Skeletal muscle tissue (tissue), 4 donors: Measurements from ENCODE around the gene FGF7. TPM values are rescaled to one million over a fixed set of nuclear protein-coding genes. Genes with fewer than 3 reads are reported as not detected.

Experiments
- H3K27ac ChIP-seq: one replicate; pipeline ENCODE4 v1.7.0; 2013; ENCODE audit warnings: mild to moderate bottlenecking, low read depth, low read length, inconsistent platforms
- H3K27me3 ChIP-seq, 3 donors: one replicate each; pipeline ENCODE4 v1.7.0; 2013; ENCODE audit warnings: low read length in 3 of 3; ENCODE audit not compliant: control insufficient read depth in 3 of 3, insufficient read depth in 3 of 3
- H3K36me3 ChIP-seq, 3 donors: one replicate each; pipeline ENCODE4 v1.7.0; 2013; ENCODE audit warnings: low read length in 3 of 3; ENCODE audit not compliant: control insufficient read depth in 3 of 3, insufficient read depth in 3 of 3
- H3K4me1 ChIP-seq, 3 donors: one replicate each; pipeline ENCODE4 v1.7.0; 2013; ENCODE audit warnings: low read length in 3 of 3, mild to moderate bottlenecking in 3 of 3; ENCODE audit not compliant: control insufficient read depth in 3 of 3, insufficient read depth in 3 of 3
- H3K4me3 ChIP-seq, 3 donors: one replicate each; pipeline ENCODE4 v1.7.0; 2013; ENCODE audit warnings: low read length in 3 of 3
- H3K9ac ChIP-seq, 3 donors: one replicate each; pipeline ENCODE4 v1.7.0; 2013; ENCODE audit warnings: low read length in 3 of 3, mild to moderate bottlenecking in 3 of 3, moderate library complexity in 2 of 3, low read depth in 1 of 3
- H3K9me3 ChIP-seq, 3 donors: one replicate each; pipeline ENCODE4 v1.7.0; 2013; ENCODE audit warnings: low read length in 3 of 3; ENCODE audit not compliant: control insufficient read depth in 3 of 3
- total RNA-seq: library from RNA; depleted of rRNA; stranded (reverse); fragments of >200 nt; gene quantifications from one replicate; pipeline ENCODE4 v1.2.3, GENCODE V29; 2014
- donor health status: Osteomylitis.

Gene FGF7
- total RNA-seq, 1 donor from 2014 or later: 7.3 TPM

DNA sequence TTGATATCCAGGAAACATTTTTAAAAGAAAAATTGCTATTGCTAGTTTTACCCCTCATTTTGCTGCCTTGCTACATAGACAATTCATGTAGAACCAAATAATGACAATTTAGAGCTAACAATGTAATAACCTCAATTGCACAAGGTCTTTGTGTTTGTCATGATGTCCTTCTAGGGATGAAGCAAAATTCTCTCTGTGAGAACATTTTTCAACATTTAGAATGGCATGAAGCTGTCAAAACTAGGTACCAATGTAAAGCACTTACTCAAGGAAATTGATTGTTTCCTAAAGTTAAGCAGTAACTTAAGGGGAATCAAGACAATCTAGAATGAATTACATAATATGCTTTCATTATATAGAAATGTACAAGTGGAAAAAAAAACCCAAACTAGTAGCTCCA, 7.9 kb upstream of the FGF7 start:
- Histone ChIP-seq H3K9ac (no peak overlapping the region), H3K27me3 (no peaks in the 10 kb centered on the region), H3K9me3 (no peaks in the 10 kb centered on the region), H3K4me1 (no peaks in the 10 kb centered on the region), H3K27ac (no peak overlapping the region), H3K4me3 (no peak overlapping the region), H3K36me3 (no peaks in the 10 kb centered on the region)

DNA sequence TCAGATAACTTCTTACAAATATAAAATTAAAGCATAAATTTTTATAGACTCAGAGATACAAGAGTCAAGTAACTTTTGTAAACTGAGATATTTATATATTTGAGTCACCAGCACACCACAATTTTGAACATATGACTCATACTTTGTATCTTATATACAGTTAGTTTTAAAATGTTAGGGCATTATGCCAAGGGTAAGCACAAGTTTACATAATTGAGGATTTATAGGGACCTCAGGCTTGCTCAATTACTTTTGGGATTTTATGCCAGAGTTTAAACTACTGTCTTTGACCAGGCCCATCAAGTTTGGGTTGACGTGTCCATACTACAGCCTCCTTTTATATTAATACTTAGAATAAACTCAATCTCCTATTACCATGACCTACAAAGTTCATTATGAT, 7.4 kb upstream of the FGF7 start:
- H3K9me3 ChIP-seq: no peaks in the 10 kb centered on the region
- no peak overlapping the region for H3K4me3 ChIP-seq
- H3K27ac ChIP-seq: no peak overlapping the region
- no peak overlapping the region for H3K9ac ChIP-seq
- H3K36me3 ChIP-seq: no peaks in the 10 kb centered on the region
- no peaks in the 10 kb centered on the region for H3K27me3 ChIP-seq
- no peaks in the 10 kb centered on the region for H3K4me1 ChIP-seq

DNA sequence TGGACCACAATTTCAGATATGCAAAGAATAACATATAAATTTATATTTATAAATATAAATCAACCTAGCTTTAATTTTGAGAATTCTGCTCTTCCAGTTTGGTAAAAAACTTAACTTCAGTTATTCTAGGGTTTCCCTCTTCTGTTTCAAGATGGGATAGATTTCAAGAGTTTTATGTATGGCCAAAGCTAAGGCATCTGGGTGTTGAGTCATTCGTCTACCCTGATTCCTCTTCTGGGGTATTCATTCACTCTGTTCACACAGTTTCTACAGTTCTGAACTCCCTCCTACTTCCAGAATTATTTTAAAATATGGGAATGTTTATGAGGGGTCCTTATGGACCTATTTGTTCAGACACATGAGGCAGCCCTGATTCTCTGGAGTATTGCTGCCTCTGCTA, 4.2 kb upstream of the FGF7 start:
- H3K27ac ChIP-seq: no peak overlapping the region
- no peaks in the 10 kb centered on the region for H3K4me1 ChIP-seq
- H3K4me3 ChIP-seq: no peak overlapping the region
- H3K9ac ChIP-seq: no peak overlapping the region
- H3K36me3 ChIP-seq: no peaks in the 10 kb centered on the region
- no peaks in the 10 kb centered on the region for H3K9me3 ChIP-seq
- no peaks in the 10 kb centered on the region for H3K27me3 ChIP-seq

DNA sequence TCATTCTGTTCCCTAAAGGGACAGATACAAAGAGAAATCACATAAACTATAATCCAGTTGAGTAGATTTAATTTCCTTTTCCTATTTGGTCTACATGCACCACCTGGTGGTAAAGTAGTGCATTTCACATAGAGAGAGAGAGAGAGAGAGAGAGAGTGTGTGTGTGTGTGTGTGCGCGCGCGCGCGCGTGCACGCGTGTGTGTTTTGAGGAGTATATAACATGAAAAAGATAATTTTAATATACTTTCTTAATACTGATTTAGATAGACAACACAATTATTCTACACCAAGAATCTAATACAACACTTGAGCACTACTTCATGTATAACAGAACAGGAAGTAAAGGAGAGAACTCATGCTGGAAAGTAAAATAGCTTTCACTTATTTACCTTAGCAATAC, 1.1 kb upstream of the FGF7 start:
- H3K4me3 ChIP-seq: peak overlapping the region; percentile 35 to 57 (median 45)

GRCh38 chr15:49423901-49424550, 984 bp downstream of the FGF7 start:
- Histone ChIP-seq H3K27me3 (no peaks in the 10 kb centered on the region), H3K4me1 (peaks cover 0 to 5% (median 0%) of the 10 kb centered on the region in 3 donors), H3K4me3 (peak overlapping the region in 2 of 3 donors; percentile 45 to 77), H3K9me3 (no peaks in the 10 kb centered on the region), H3K9ac (peak overlapping the region in 2 of 3 donors; percentile 39 to 67), H3K27ac (peak overlapping the region; percentile 9), H3K36me3 (no peaks in the 10 kb centered on the region)

More for the DNA sequence above, 1.1 kb upstream of the FGF7 start:
- H3K9me3 ChIP-seq: no peaks in the 10 kb centered on the region
- no peaks in the 10 kb centered on the region for H3K4me1 ChIP-seq
- H3K27ac ChIP-seq: no peak overlapping the region
- no peaks in the 10 kb centered on the region for H3K36me3 ChIP-seq
- H3K9ac ChIP-seq: peak overlapping the region in 1 of 3 donors; percentile 35
- H3K27me3 ChIP-seq: no peaks in the 10 kb centered on the region

DNA sequence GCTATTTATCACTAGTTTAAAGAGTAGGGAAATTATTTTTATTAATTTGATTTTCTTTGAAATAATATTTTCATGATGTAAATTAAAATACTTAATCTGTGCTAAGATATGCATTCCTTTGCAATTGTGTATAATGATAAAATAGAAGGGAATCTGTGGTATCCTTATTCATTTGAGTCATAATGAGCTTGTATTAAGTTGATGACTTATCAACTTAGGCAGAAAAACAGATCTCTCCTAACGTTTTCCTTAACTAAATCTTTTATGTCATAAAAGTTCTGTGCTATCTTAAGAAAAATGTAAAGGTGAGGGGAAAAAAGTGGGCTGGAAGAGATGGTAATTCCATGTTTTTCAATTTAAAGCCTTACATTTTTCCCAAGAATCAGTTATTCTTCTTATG, 1.9 kb downstream of the FGF7 start:
- H3K4me1 ChIP-seq: peaks cover 0 to 5% (median 0%) of the 10 kb centered on the region in 3 donors
- peak overlapping the region in 1 of 3 donors; percentile 55 for H3K9ac ChIP-seq
- no peak overlapping the region for H3K27ac ChIP-seq
- no peaks in the 10 kb centered on the region for H3K27me3 ChIP-seq
- no peaks in the 10 kb centered on the region for H3K36me3 ChIP-seq
- no peaks in the 10 kb centered on the region for H3K9me3 ChIP-seq
- H3K4me3 ChIP-seq: peak overlapping the region in 1 of 3 donors; percentile 77

GRCh38 chr15:49427372-49427771, 4.3 kb downstream of the FGF7 start:
- H3K4me3 ChIP-seq: peak overlapping the region in 1 of 3 donors; percentile 40
- H3K36me3 ChIP-seq: no peaks in the 10 kb centered on the region

DNA sequence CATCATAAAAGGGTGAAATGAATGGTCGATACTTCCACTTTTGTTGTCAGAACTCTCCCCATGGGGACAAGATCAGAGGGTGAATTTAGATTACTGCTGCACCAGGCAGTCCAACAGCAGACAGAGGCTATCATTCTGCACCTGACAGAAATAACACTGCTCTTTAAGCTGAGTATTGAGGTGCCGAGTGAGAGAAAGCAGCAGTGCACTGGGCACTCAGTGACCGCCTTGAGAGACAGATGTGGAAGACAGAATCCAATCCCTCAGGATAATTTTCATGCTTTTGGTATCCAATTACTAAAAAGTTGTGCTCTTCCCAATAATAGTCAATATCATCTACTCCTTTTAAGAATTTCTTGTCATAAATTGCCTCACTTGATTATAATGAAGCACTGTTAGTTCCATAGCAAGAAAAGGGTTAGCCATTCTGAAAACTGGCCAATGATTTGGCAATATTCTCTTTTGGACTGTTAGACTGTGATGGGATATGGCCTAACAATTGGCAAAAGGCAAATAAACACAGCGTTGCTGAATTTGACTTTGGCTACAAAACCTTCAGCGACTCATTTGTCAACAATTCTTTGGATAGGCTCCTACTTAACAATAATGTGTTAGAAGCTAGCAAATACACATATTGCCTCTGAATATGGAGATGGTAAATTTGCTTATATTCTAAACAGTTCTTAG, 5.5 kb downstream of the FGF7 start:
- Histone ChIP-seq H3K4me1 (peaks cover 0 to 5% (median 0%) of the 10 kb centered on the region in 3 donors), H3K27ac (no peak overlapping the region), H3K9me3 (no peaks in the 10 kb centered on the region), H3K9ac (no peak overlapping the region), H3K36me3 (no peaks in the 10 kb centered on the region), H3K4me3 (peak overlapping the region in 2 of 3 donors; percentile 17 to 55), H3K27me3 (no peaks in the 10 kb centered on the region)

More at GRCh38 chr15:49427372-49427771, 4.3 kb downstream of the FGF7 start:
- Histone ChIP-seq H3K9me3 (no peaks in the 10 kb centered on the region), H3K27ac (no peak overlapping the region), H3K9ac (no peak overlapping the region), H3K4me1 (peaks cover 0 to 5% (median 0%) of the 10 kb centered on the region in 3 donors), H3K27me3 (no peaks in the 10 kb centered on the region)

DNA sequence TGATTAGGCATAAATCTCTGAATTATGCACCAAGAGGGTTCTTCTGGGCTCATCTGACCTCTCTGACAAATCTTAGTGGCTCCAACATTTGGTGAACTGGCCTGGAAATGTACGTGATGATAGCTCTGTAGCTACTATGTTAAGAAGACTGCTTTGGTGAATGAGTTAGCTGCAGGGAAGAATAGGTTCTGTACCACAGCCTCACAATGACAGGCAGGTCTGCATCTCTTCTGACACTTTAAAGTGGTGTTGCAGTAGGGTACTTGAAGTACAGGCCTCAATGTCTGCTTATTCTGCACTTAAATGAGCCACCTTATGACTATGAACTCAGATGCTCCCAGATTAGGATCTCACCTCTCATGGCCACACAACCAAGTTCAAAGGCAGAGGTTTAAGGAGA, 7.0 kb downstream of the FGF7 start:
- Histone ChIP-seq H3K4me3 (no peak overlapping the region), H3K27me3 (no peaks in the 10 kb centered on the region), H3K9me3 (no peaks in the 10 kb centered on the region), H3K4me1 (peaks cover 0 to 5% (median 0%) of the 10 kb centered on the region in 3 donors), H3K36me3 (no peaks in the 10 kb centered on the region), H3K27ac (no peak overlapping the region), H3K9ac (no peak overlapping the region)

- Histone ChIP-seq H3K9me3 (no peaks in the 10 kb centered on the region), H3K36me3 (no peaks in the 10 kb centered on the region), H3K27ac (no peak overlapping the region), H3K9ac (no peak overlapping the region), H3K27me3 (no peaks in the 10 kb centered on the region), H3K4me3 (no peak overlapping the region), H3K4me1 (no peaks in the 10 kb centered on the region)
These were observed 12.1 kb downstream of the FGF7 start for GRCh38 chr15:49435174-49435573.
